ENCODE results near the gene CATSPERZ.

CATSPERZ gene

DNA sequence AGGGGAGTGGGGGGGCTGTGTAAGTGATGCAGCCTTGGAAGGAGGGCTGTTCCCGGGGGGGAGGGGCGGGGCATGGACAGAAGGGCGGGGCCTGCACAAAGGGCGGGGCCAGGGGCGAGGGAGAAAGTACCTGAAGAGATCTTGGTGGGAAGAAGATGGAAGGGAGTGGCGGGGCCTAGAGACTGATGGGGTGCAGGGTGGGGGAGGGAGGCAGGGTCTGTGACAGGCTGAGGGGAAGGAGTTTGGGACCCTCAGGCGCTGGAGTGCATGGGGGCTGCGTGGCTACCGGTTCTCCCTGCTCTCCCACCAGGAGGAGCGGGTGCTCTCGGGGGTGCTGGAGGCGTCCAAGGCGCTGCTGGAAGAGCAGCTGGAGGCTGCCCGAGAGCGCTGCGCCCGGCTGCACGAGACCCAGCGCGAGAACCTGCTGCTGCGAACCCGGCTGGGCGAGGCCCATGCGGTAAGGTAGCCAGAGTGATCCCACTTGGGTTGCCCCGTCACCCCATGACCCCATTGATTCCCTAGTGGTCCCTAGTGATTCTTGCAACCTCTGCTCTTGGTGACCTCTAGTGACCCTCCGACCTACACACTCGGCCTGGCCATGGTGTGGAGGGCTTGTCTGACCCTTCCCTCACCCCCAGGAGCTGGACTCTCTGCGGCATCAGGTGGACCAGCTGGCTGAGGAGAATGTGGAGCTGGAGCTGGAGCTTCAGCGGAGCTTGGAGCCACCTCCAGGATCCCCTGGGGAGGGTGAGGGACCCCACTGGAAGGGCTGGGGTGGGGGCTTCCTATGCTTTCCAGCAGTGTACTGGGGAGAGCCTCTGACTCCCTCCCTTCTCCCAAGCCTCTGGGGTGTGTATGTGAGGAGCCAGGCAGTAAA is 42.9 kb downstream of the CATSPERZ start:
- no peak for DNase-seq

DNA sequence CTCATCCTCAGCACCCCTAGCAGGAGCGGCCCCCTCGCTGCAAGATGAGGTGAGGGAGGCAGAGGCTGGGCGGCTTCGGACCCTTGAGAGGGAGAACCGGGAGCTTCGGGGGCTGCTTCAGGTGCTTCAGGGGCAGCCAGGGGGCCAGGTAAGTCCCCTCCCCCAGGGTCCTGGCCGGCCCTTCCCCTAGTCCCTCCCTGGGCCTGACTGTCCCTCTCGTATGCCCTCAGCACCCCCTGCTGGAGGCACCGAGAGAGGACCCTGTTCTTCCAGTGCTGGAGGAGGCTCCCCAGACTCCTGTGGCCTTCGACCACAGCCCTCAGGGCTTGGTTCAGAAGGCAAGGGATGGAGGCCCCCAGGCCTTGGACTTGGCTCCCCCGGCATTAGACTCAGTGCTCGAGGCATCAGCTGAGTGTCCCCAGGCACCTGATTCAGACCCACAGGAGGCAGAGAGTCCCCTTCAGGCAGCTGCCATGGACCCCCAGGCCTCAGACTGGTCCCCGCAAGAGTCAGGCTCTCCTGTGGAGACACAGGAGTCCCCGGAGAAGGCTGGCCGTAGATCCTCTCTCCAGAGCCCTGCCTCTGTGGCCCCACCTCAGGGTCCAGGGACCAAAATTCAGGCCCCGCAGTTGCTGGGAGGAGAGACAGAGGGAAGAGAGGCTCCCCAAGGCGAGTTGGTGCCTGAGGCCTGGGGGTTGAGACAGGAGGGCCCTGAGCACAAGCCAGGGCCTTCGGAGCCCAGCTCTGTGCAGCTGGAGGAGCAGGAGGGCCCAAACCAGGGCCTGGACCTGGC is 43.8 kb downstream of the CATSPERZ start:
- DNase-seq, result no peak

DNA sequence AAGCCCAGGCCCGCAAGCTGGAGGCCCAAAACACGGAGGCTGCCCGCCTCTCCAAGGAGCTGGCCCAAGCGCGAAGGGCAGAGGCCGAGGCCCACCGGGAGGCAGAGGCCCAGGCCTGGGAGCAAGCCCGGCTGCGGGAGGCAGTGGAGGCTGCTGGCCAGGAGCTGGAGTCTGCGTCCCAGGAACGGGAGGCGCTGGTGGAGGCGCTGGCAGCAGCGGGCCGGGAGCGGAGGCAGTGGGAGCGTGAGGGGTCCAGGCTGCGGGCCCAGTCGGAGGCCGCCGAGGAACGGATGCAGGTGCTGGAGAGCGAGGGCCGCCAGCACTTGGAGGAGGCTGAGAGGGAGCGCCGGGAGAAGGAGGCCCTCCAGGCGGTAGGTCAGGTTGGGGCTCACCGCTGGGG is 44.6 kb downstream of the CATSPERZ start:
- DNase-seq, result no peak

DNA sequence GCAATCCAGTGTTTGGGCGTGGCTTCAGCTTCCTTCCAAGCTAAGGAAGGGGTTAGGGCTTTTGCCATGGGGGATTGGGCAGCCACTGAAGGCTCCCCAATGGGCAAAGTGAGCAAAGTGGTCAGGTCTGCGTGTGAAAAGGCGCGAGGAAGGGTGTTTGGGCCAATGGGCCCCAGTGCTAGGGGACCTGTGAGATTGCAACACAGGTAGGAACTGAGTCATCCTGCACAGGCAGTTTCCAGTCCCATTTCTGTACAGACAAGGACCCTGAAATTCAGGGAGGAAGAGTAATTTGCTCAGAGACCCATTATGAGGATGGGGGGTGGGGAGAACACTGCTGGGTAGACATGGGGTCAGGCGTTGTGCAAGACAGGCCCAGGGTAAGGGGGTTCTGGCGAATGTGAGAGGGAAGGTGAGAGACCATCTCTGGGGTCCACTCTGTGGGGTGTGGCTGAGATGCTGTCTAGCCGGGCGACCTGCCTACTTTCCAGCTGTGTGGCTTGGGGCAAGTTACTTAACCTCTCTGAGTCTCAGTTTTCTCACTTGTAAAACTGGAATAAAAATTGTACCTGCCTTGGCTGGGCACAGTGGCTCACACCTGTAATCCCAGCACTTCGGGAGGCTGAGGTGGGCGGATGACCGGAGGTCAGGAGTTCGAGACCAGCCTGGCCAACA is 47.2 kb downstream of the CATSPERZ start:
- DNase-seq, result no peak

DNA sequence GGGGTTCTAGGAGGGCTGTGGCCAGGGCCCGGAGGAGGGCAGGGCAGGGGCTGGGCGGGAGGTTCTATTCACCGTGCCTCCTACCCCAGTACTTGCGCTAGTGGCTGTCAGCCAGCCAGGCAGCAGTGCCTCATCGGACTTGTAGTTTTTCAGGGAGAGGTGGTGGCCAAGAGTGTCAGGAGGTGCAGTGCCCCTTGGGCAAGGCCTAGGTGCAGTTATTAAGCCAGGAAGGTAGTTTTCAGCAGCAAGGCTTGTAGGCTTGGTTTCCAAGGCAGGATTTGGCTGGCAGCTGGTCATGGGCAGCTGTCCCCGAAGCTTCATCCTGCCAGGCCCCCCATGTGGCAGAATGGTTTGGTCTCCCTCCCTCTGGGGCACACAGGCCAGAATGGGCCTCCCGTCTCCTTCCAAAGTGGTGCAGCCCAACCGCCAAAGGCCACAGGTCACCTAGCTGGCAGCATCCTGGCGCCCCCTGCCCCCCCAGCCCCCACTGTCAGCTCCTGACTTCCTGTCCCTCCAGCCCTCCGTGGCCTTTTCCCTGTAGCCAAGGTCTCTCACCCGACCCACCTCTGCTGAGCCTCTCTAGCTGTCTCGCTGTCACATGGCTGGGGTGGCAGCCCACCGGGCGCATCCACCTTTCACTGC is 48.3 kb downstream of the CATSPERZ start:
- DNase-seq, result no peak

DNA sequence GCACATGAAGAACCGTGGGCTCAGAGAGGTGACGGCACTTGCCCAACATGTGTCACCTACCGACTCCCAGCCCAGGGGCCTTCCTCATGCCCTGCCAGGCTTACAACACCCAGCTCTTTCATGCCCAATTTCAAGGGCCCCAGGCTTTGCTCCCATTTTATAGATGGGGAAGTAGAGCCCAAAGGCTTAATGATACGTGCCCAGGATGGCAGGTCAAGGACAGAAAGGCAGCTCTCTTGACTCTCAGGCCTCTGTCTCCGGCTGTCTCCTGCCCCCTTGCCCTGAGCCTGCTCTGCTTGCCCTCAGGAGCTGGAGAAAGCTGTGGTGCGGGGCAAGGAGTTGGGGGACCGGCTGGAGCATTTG is 48.8 kb downstream of the CATSPERZ start:
- DNase-seq, result no peak

DNA sequence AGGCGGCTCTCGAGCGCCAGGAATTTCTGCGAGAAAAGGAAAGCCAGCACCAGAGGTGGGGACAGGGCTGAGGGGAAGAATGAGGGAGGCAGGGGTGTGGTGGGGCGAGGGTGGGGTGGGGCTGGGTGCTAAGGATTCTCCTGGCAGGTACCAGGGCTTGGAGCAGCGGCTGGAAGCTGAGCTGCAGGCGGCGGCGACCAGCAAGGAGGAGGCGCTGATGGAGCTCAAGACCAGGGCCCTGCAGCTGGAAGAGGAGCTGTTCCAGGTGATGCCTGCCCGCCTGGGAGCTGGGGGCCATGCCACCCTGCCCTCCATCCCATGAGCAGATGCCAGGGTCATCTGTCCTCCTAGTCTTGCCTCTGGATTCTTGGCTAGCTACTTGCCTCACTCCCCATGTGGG is 49.2 kb downstream of the CATSPERZ start:
- DNase-seq, result no peak

DNA sequence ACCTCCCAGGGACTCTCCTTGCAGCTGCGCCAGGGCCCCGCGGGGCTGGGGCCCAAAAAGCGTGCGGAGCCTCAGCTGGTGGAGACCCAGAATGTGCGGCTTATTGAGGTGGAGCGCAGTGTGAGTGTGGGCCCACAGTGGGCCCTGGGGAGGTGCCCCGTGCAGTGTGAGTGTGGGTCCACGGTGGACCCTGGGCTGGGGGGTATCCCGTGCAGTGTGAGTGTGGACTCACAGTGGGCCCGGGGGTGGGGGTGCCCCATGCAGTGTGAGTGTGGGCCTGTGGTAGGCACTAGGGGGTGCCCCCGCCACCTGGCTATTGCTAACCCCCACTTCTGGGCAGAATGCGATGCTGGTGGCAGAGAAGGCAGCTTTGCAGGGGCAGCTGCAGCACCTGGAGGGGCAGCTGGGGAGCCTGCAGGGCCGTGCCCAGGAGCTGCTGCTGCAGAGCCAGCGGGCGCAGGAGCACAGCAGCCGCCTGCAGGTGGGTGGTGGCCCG is 51.0 kb downstream of the CATSPERZ start:
- no peak for DNase-seq

DNA sequence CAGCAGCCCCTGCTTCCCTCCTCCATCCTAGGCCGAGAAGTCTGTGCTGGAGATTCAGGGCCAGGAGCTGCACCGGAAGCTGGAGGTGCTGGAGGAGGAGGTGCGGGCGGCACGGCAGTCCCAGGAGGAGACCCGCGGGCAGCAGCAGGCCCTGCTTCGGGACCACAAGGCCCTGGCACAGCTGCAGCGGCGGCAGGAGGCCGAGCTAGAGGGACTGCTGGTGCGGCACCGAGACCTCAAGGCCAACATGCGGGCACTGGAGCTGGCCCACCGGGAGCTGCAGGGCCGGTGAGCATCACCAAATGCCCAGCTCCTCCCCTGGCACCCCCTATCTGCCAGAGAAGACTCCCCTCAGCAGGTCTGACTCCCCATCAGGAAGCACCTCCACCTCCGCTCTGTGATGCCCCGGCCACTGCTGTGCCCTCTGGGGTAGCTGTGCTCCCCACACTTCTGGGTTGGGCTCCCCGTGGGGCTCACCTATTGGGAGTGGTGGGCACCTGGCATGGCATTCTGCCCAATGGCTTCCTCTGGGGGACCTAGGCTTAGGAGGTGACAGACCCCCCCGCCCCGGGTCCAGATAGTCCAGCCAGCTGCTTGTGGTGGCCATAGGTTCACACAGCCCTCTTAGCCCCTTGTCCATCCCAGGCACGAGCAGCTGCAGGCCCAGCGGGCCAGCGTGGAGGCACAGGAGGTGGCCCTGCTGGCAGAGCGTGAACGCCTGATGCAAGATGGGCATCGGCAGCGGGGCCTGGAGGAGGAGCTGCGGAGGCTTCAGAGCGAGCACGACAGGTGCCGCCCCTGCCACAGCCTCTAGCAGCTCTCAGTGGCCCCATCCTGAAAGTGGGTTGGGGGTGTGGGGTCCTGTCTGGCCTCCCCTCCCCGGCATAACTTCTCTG is 52.2 kb downstream of the CATSPERZ start:
- no peak for DNase-seq

DNA sequence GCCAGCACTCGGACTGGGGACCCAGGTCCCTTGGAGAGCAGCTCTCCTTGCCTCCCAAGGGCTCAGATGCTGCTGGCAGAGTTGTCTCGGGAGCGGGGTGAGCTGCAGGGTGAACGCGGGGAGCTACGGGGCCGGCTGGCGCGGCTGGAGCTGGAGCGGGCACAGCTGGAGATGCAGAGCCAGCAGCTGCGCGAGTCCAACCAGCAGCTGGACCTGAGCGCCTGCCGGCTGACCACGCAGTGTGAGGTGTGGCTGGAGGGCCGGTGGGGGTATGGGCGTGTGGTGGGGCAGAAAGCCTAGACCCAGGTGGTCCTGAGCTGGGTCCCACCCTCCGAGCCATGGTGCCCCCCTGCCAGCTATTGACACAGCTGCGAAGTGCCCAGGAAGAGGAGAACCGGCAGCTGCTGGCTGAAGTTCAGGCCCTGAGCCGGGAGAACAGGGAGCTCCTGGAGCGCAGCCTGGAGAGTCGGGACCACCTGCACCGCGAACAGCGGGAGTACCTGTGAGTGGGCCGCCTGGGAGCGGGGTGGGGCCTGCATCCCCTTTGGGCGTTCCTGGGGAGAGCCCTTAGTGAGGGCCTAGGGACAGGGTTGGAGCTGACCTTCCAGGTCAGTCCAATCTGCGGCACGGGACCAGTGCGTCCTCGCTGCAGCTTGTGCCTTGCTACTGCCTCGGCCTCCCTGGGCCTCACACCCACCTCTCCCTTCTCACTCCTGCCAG is 53.0 kb downstream of the CATSPERZ start:
- no peak for DNase-seq

DNA sequence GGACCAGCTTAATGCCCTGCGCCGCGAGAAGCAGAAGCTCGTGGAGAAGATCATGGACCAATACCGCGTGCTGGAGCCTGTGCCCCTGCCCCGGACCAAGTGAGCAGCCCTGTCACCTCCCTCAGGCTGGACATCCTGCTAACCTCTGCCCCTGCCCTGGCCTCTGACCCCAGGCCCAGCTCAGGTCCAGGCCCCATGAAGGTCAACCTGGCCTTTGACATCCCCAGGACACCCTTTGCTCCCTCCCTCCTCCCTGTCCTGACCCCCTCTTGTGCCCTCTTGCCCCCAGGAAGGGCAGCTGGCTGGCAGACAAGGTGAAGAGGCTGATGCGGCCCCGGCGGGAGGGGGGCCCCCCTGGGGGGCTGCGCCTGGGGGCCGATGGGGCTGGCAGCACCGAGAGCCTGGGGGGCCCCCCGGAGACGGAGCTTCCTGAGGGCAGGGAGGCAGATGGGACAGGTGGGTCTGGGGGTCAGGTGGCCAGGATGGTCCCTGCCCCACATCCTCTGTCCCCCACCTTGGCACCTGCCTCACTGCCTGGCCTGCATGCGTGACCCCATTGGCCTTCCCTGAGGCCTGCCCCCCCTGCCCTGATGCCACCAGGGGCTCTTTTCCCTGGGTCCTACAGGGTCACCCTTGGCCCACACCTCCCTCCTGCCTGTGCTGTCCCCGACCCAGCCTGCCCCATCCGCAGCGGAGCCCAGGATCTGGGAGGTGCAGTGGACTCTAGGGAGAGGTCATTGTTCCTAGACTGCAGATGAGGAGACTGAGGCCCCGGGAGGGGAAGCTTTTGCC is 53.8 kb downstream of the CATSPERZ start:
- no peak for DNase-seq
